Measurements from ENCODE around the gene CEP164. TPM values are rescaled to one million over a fixed set of nuclear protein-coding genes. Genes with fewer than 3 reads are reported as not detected.

CEP164 gene
- total RNA-seq, 1 experiment from 2014 or later, result 13.3 TPM

DNA sequence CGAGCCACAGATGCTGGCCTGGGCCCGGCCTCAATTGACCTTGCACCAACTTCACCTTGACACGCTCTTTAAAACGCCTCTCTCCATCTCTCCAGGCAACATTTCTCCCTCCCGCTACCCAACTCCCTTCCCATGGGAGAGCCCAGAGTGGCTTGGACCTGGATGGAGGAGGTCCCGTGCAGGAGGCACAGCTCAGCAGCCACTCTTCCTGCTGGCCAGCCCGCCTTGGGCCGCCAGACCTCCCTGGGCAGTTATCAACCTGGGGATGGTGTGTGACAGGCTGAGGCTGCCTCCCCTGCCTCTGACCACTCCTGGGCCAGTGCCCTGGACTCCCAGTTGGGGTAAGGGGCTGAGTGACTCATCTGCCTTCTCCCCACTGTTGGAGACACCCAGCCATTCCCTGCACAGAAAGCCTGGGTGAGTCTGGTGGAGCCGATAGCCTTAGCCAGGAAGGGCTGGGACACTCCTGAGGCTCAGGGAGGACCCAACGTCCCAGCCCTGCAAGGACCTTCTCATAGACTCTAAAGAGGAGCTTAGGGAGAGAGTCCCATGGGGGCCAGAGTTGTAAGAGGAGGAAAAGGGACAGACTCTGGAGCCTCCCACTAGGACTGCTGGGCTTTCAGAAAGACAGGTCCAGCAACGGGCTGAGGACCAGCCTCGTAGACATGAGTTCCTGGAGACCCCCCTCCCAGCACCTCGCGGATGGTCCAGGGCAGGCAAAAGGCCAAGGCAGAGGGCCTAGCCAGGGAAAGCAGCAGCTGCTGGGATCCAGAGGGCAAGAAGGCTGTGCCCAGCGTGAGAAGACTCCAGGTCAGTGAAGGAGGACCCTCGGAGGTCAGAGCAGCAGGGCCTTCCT, 131.7 kb downstream of the CEP164 start:
- H3K27me3 ChIP-seq (ENCODE audit: low read length), result no peaks in the 10 kb centered on the region
- H3K4me2 ChIP-seq (ENCODE audit: low read depth, low read length, poor library complexity, severe bottlenecking), result no peak overlapping the region
- H3K9ac ChIP-seq (ENCODE audit: low read length), result no peak overlapping the region
- no peaks in the 10 kb centered on the region for H3K79me2 ChIP-seq (ENCODE audit: low read length)
- H3K4me3 ChIP-seq (ENCODE audit: low read length), result no peak overlapping the region
- no peaks in the 10 kb centered on the region for H3K4me1 ChIP-seq (ENCODE audit: low read length)
- no peaks in the 10 kb centered on the region for H3K36me3 ChIP-seq (ENCODE audit: insufficient read depth, low read length)
- no peaks in the 10 kb centered on the region for H4K20me1 ChIP-seq (ENCODE audit: insufficient read depth, low read depth, low read length)
- no peak overlapping the region for H2AFZ ChIP-seq (ENCODE audit: low read length)
- H3K9me2 ChIP-seq (replicated peaks; ENCODE audit: insufficient read depth, low read length), result no peaks in the 10 kb centered on the region
- DNase-seq, result no peak
- H3K27ac ChIP-seq (ENCODE audit: low read length), result no peak overlapping the region
- no peaks in the 10 kb centered on the region for H3K9me3 ChIP-seq (ENCODE audit: low read length)

DNA sequence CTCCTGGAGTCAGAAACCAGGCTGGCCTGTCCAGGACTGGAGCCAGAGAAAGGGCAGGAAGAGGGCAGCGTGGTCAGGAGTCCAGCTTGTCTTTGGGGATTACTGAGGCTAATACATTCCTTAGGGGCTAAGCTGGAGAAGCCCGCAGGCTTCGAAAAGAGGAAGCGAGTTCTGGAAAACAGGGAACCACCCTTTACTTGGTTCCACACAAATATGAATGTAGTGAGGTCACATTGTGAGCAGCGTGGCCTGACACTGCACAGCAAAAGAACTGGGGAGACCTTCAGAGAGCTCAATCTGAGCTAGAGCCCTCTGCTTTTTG, 132.3 kb downstream of the CEP164 start:
- no peaks in the 10 kb centered on the region for H3K9me2 ChIP-seq (replicated peaks; ENCODE audit: insufficient read depth, low read length)
- DNase-seq, result no peak

DNA sequence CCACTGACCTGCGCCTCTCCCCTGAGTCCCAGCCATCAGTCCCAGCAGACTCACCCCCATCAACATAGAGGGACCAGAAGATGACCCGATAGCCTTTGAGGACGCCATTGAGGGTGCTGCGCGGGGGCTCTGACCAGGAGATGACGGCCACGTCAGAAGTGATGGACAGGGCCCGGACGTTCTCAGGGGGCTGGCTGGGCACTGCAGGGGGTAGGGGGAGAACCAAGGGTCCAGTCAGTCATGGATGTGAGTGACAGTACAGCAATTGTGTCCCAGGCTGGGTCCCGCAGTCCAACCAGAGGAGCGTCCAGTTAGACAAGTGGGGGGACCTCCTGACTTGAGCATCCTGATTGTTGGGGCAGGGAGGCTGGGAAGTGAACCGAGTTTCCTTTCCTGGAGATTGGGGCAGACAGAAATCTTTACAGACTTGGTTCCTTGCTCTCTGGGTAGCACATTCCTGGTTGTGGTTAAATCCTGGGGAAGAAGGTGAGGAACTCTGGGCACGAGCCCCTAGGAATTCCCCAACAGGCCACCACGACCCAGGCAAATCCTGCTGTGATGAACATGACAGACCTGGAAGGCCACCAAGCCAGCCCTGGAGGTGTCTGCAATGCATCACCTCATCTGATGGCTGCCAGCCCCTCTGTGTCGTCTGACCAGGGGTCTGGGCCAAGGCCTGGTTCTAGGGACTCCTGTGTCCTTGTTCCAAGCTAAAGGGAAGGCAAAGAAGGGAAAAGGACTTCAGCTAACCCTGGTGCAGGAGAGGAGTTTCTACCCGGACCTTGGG, 133.9 kb downstream of the CEP164 start:
- H3K4me2 ChIP-seq (ENCODE audit: low read depth, low read length, poor library complexity, severe bottlenecking), result no peak overlapping the region
- no peak overlapping the region for H3K9ac ChIP-seq (ENCODE audit: low read length)
- no peak overlapping the region for H3K4me3 ChIP-seq (ENCODE audit: low read length)
- H3K9me2 ChIP-seq (replicated peaks; ENCODE audit: insufficient read depth, low read length), result no peaks in the 10 kb centered on the region
- no peak for DNase-seq
- H3K9me3 ChIP-seq (ENCODE audit: low read length), result no peaks in the 10 kb centered on the region
- no peak overlapping the region for H3K27ac ChIP-seq (ENCODE audit: low read length)
- no peak overlapping the region for H2AFZ ChIP-seq (ENCODE audit: low read length)
- H3K79me2 ChIP-seq (ENCODE audit: low read length), result no peaks in the 10 kb centered on the region
- no peaks in the 10 kb centered on the region for H3K36me3 ChIP-seq (ENCODE audit: insufficient read depth, low read length)
- no peaks in the 10 kb centered on the region for H3K27me3 ChIP-seq (ENCODE audit: low read length)
- H3K4me1 ChIP-seq (ENCODE audit: low read length), result no peaks in the 10 kb centered on the region
- H4K20me1 ChIP-seq (ENCODE audit: insufficient read depth, low read depth, low read length), result no peaks in the 10 kb centered on the region

More for the DNA sequence above, 132.3 kb downstream of the CEP164 start:
- Histone ChIP-seq H3K4me1 (ENCODE audit: low read length) (no peaks in the 10 kb centered on the region), H3K4me3 (ENCODE audit: low read length) (no peak overlapping the region), H3K27me3 (ENCODE audit: low read length) (no peaks in the 10 kb centered on the region), H3K27ac (ENCODE audit: low read length) (no peak overlapping the region), H3K36me3 (ENCODE audit: insufficient read depth, low read length) (no peaks in the 10 kb centered on the region), H3K4me2 (ENCODE audit: low read depth, low read length, poor library complexity, severe bottlenecking) (no peak overlapping the region), H3K79me2 (ENCODE audit: low read length) (no peaks in the 10 kb centered on the region), H4K20me1 (ENCODE audit: insufficient read depth, low read depth, low read length) (no peaks in the 10 kb centered on the region), H3K9me3 (ENCODE audit: low read length) (no peaks in the 10 kb centered on the region), H3K9ac (ENCODE audit: low read length) (no peak overlapping the region), H2AFZ (ENCODE audit: low read length) (no peak overlapping the region)

DNA sequence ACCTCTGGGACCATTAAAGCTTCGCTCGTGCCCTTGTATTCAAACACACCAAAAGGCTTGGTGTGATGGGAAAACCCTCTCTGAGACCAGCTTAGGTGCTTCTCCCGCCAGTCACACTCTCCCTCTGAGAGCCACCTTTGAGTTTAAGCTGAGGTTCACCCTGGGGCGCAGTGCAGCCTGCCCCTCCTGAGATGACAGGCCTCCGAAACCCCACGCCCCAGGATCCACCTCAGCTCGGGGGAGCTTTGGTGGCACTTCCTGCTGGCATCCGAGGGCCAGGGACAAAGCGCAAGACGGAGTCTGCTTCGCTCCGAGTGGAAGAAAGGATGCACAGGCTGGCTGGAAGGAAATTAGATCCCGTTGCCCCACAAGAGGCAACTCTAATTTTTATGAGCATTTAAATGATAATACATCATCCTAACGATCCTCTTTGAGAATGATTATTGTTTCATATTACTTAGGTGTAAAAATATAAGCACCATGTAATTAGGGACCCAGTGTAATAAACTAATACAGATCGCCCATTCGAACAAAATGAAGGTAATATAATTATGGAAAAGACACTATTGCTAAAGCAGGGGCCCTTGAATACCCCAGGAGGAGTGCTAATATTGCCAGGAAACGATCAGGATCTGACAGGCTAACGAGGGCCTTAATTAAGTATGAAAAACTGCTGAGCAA, 134.7 kb downstream of the CEP164 start:
- Histone ChIP-seq H3K9me2 (replicated peaks; ENCODE audit: insufficient read depth, low read length) (no peaks in the 10 kb centered on the region), H3K36me3 (ENCODE audit: insufficient read depth, low read length) (no peaks in the 10 kb centered on the region), H3K27ac (ENCODE audit: low read length) (no peak overlapping the region), H3K4me3 (ENCODE audit: low read length) (no peak overlapping the region), H4K20me1 (ENCODE audit: insufficient read depth, low read depth, low read length) (no peaks in the 10 kb centered on the region), H3K79me2 (ENCODE audit: low read length) (no peaks in the 10 kb centered on the region), H3K27me3 (ENCODE audit: low read length) (no peaks in the 10 kb centered on the region), H2AFZ (ENCODE audit: low read length) (no peak overlapping the region), H3K9me3 (ENCODE audit: low read length) (no peaks in the 10 kb centered on the region), H3K9ac (ENCODE audit: low read length) (no peak overlapping the region), H3K4me1 (ENCODE audit: low read length) (no peaks in the 10 kb centered on the region), H3K4me2 (ENCODE audit: low read depth, low read length, poor library complexity, severe bottlenecking) (no peak overlapping the region)
- DNase-seq, result no peak

DNA sequence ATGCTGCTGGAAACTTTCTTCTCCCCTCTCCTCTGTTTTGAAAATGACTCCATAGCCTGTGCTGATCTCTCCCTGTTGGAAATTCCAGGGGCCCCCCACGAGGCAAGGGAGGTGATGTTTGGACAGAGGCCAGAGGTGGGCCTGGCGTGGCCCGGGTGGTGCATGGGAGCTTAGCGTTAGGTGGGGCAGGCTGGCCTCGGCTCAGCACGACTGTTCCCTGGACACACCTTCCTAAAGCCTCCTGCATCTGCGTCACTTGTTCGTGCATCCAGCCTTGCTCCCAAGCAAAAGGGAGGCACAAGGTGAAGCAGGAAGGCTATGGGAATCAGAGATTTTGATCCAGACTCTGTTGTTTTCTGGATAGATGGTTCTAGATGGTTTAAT, 135.2 kb downstream of the CEP164 start:
- Histone ChIP-seq H3K79me2 (ENCODE audit: low read length) (no peaks in the 10 kb centered on the region), H4K20me1 (ENCODE audit: insufficient read depth, low read depth, low read length) (no peaks in the 10 kb centered on the region), H3K4me1 (ENCODE audit: low read length) (no peaks in the 10 kb centered on the region), H3K27me3 (ENCODE audit: low read length) (no peaks in the 10 kb centered on the region), H3K9me3 (ENCODE audit: low read length) (no peaks in the 10 kb centered on the region), H2AFZ (ENCODE audit: low read length) (no peak overlapping the region), H3K9me2 (replicated peaks; ENCODE audit: insufficient read depth, low read length) (no peaks in the 10 kb centered on the region), H3K36me3 (ENCODE audit: insufficient read depth, low read length) (no peaks in the 10 kb centered on the region), H3K9ac (ENCODE audit: low read length) (no peak overlapping the region), H3K4me2 (ENCODE audit: low read depth, low read length, poor library complexity, severe bottlenecking) (no peak overlapping the region), H3K4me3 (ENCODE audit: low read length) (no peak overlapping the region), H3K27ac (ENCODE audit: low read length) (no peak overlapping the region)
- no peak for DNase-seq

Other genes starting within 250 kb of the CEP164 start
- gene SIK3, start 229.4 kb upstream of the CEP164 start, total RNA-seq (2014; rRNA removed; shearing (Covaris generic); ENCODE audit: low replicate concordance), result 4.1 TPM in 2 replicates
- 16.8 and 20.6 TPM in 2 replicates for gene PAFAH1B2, start 183.6 kb upstream of the CEP164 start, total RNA-seq (2014; rRNA removed; shearing (Covaris generic); ENCODE audit: low replicate concordance)
- gene SIDT2, start 149.1 kb upstream of the CEP164 start, total RNA-seq (2014; rRNA removed; shearing (Covaris generic); ENCODE audit: low replicate concordance), result 18.6 and 30.6 TPM in 2 replicates
- 3.3 TPM in 2 replicates for gene TAGLN, start 128.5 kb upstream of the CEP164 start, total RNA-seq (2014; rRNA removed; shearing (Covaris generic); ENCODE audit: low replicate concordance)
- 14.3 and 33.7 TPM in 2 replicates for gene PCSK7, start 95.8 kb upstream of the CEP164 start, total RNA-seq (2014; rRNA removed; shearing (Covaris generic); ENCODE audit: low replicate concordance)
- 7.0 and 10.1 TPM in 2 replicates for gene RNF214, start 95.2 kb upstream of the CEP164 start, total RNA-seq (2014; rRNA removed; shearing (Covaris generic); ENCODE audit: low replicate concordance)
- gene BACE1-AS, start 36.5 kb upstream of the CEP164 start, total RNA-seq (2014; rRNA removed; shearing (Covaris generic); ENCODE audit: low replicate concordance), result 2.9 and 4.6 TPM in 2 replicates
- gene BACE1, start 11.6 kb upstream of the CEP164 start, total RNA-seq (2014; rRNA removed; shearing (Covaris generic); ENCODE audit: low replicate concordance), result not detected in 2 replicates